ENCODE data around the gene PEDS1. TPM values are rescaled to one million over a fixed set of nuclear protein-coding genes. Genes with fewer than 3 reads are reported as not detected.

Gene PEDS1
- total and polyA plus RNA-seq, 10 of the 15 experiments (the other 5 are each of a cell fraction or from before 2014, with no cell fraction given): 1.7 to 25.6 (median 16.8) TPM

- TF ChIP-seq, protein P1, sequence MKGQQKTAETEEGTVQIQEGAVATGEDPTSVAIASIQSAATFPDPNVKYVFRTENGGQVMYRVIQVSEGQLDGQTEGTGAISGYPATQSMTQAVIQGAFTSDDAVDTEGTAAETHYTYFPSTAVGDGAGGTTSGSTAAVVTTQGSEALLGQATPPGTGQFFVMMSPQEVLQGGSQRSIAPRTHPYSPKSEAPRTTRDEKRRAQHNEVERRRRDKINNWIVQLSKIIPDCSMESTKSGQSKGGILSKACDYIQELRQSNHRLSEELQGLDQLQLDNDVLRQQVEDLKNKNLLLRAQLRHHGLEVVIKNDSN (IDR thresholded peaks at IDR 0.05; ENCODE audit: borderline replicate concordance, extremely low read length, insufficient read depth, low read depth, low read length): peak; percentile 36
Measured at GRCh38 chr20:50115041-50115512, 38.4 kb downstream of the PEDS1 start (continued).

DNA sequence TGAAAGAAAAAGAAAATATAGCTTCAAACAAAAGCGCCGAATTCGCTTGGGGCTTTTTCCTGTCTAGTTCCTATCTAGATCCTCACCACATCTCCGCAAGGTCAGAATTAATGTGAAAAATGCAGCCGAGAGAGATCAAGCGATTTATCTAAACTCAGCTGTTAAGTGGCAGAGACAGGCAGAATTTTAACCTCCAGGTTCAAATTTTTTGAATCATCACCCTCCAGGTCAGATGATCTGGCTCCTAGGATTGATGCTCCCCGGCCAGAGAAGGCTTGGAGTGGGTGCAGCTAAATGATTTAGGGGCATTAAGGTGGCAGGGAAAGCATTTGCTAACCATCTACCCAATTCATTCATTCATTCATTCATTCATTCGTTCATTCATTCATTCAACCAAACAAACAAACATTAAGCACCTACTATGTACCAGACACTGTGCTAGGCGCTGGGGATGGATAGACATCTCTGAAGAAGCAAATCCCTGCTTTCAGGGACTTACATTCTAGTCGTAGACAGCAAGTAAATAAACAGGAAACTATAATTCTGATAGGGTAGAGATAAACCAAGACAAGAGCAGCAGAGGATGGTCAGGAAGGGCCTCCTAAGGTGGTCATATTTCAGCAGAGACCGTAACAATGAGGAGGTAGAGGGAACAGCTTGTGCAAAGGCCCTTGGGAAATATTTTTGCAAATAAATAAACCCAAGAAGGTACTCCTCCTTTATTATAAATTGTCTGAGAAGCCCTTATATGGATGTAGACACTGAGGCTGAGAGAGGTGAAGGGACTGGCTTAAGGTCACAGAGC is 39.9 kb downstream of the PEDS1 start:
- BruUV-seq (replicated peaks): TSS peak; percentile 94
- in situ Hi-C loops (cut with MboI) (no loop called here), intact Hi-C loops (cut with micrococcal nuclease; ENCODE audit: unreplicated experiment) (loop anchor here (5.0 kb wide), 1 partner anchor 39 kb away; the partner anchor contains the start of gene PEDS1)
- ChIA-PET RAD21 (ENCODE audit: unreplicated experiment) (interaction anchor here (0.9 to 1.6 kb wide), 4 partner anchors 13 to 399 kb away, joined by 3 to 5 read pairs (median 4); no protein-coding TSS in a partner anchor), CTCF (interaction anchor here (0.9 to 2.3 kb wide), 7 partner anchors 41 to 176 kb away, joined by 3 to 8 read pairs (median 3); no protein-coding TSS in a partner anchor), SMC1A (ENCODE audit: uncharacterized antibody, unreplicated experiment) (interaction anchor here (0.8 to 1.3 kb wide), 5 partner anchors 13 to 129 kb away, joined by 3 read pairs; no protein-coding TSS in a partner anchor), POLR2A (interaction anchor here (2.0 kb wide), 2 partner anchors 39 to 53 kb away, joined by 7 to 10 read pairs; partner anchors contain the start of gene PEDS1)
- peaks cover 38% of the 10 kb centered on the region for H3K4me1 ChIP-seq (ENCODE audit: control insufficient read depth, insufficient read depth, low read length)
- peak overlapping the region; percentile 94 for H3K9ac ChIP-seq (ENCODE audit: control insufficient read depth, insufficient read depth, low read length)
- peaks cover 61% of the 10 kb centered on the region for H3K79me2 ChIP-seq (ENCODE audit: control insufficient read depth, insufficient read depth, low read length)
- peaks cover 10% of the 10 kb centered on the region for H4K20me1 ChIP-seq (ENCODE audit: control insufficient read depth, insufficient read depth)
- FAIRE-seq (no peak), ATAC-seq (no peak), DNase-seq (ENCODE audit: low read depth, low spot score) (no peak)
- peak overlapping the region; percentile 98 for H3K4me2 ChIP-seq (ENCODE audit: control insufficient read depth, insufficient read depth)
- 0 out of 4 replicates have a peak, but pooled peaks cover 0 to 3% of the 10 kb centered on the region in 2 experiments for H3K36me3 ChIP-seq (ENCODE audit: control insufficient read depth in 2 of 2, insufficient read depth in 2 of 2, low read length in 1 of 2)
- no peaks in the 10 kb centered on the region for H3K27me3 ChIP-seq (replicated peaks in 1 of 2; ENCODE audit: control insufficient read depth in 2 of 2, insufficient read depth in 2 of 2, low read length in 1 of 2)
- peak overlapping the region; percentile 87 for H3K27ac ChIP-seq (ENCODE audit: control insufficient read depth, insufficient read depth)
- peak overlapping the region; percentile 93 for H3K4me3 ChIP-seq
- WGBS (ENCODE audit: insufficient coverage, insufficient replicate concordance, low lambda C conversion rate, missing lambda C conversion rate): 14% methylated on average over 11 of the region's 11 CpGs
- no peaks in the 10 kb centered on the region for H3K9me3 ChIP-seq (replicated peaks; ENCODE audit: control insufficient read depth, insufficient read depth, low read length)
- peak overlapping the region; percentile 91 for H2AFZ ChIP-seq (ENCODE audit: control insufficient read depth, low read depth, low read length)
- TF ChIP-seq TARDBP (IDR thresholded peaks at IDR 0.05; ENCODE audit: borderline replicate concordance): no peak
- TF ChIP-seq CHD4 (IDR thresholded peaks at IDR 0.05): no peak
- TF ChIP-seq ZNF24 (IDR thresholded peaks at IDR 0.05): peak; percentile 99
- TF ChIP-seq SMC3 (IDR thresholded peaks at IDR 0.05; ENCODE audit: borderline replicate concordance, low read length): no peak
- peak; percentile 34; the same call in 1 of the 2 replicates for TF ChIP-seq RAD51 (IDR thresholded peaks at IDR 0.05)
- peak in 1 of 2 experiments; percentile 36; a peak in 1 of 4 replicates for TF ChIP-seq ETV6 (conservative IDR thresholded peaks at IDR 0.05 in 1 of 2, IDR thresholded peaks at IDR 0.05 in 1 of 2; ENCODE audit: borderline replicate concordance in 1 of 2, low read depth in 1 of 2)
- TF ChIP-seq, protein P2, sequence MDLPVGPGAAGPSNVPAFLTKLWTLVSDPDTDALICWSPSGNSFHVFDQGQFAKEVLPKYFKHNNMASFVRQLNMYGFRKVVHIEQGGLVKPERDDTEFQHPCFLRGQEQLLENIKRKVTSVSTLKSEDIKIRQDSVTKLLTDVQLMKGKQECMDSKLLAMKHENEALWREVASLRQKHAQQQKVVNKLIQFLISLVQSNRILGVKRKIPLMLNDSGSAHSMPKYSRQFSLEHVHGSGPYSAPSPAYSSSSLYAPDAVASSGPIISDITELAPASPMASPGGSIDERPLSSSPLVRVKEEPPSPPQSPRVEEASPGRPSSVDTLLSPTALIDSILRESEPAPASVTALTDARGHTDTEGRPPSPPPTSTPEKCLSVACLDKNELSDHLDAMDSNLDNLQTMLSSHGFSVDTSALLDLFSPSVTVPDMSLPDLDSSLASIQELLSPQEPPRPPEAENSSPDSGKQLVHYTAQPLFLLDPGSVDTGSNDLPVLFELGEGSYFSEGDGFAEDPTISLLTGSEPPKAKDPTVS (IDR thresholded peaks at IDR 0.05; ENCODE audit: low read depth, low read length): no peak
- TF ChIP-seq SREBF2 (IDR thresholded peaks at IDR 0.05; ENCODE audit: low read length): no peak
- 0 out of 2 replicates have a peak, but pooled peaks have one; percentile 6 for TF ChIP-seq NKRF (conservative IDR thresholded peaks at IDR 0.05)
- TF ChIP-seq ZSCAN29 (IDR thresholded peaks at IDR 0.05): no peak
- TF ChIP-seq FOXK2 (IDR thresholded peaks at IDR 0.05): no peak
- 0 out of 2 replicates have a peak, but pooled peaks have one; percentile 5 for TF ChIP-seq ELK1 (IDR thresholded peaks at IDR 0.05; ENCODE audit: low read depth, low read length)

Data from GM12878 (cell line).